HG02678 (cell line): Measurements from ENCODE around the gene DLL4.
"Not testable (repeated sequence)": the region's sequence is repeated elsewhere in the genome, so short reads cannot be mapped to it uniquely, and the experiment has no call there.

Experiments used
- ATAC-seq: cut with Tn5 transposase; IDR thresholded peaks from one replicate; pipeline ENCODE4 v1.9.1; 2021; ENCODE audit warnings: mild to moderate bottlenecking, moderate library complexity; ENCODE audit not compliant: unreplicated experiment

The DLL4 gene

DNA sequence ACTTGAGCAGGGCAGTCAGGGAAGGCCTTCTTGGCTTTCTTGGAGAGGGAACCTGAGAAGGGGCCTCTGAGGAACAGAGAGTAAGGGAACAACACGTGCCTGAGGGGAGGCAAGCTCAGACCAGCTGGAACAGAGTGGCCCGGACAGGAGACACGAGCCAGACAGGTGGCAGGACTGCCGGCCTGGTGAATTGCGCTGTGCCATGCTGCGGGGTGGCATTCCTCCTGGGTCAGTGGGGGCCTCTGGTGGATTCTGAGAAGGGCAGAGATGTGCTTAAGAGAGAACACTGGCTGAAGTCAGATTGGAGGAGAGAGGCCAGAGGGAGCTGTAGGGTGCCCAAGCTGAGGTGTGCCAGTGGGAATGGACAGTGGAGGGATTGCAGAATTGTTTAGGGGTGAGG, 29.0 kb downstream of the DLL4 start:
- no peak for ATAC-seq

DNA sequence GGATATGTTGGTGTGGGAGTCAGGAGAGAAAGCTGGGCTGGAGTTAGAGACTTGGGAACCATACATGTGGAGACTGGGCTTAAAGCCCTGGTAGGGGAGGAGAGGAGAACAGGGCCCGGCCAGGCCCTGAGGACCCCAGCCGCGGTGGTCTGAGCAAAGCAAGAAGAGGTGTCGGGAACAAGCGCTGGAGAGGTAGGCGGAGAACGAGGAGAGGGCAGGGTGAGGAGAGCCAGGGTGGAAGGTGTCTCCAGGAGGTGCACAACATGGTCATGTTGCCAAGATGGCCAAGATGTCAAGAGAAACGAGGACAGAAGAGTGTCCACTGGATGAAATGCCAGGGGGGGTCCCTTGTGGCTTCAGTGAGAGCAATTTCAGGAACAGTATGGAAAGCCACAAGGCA, 29.6 kb downstream of the DLL4 start:
- ATAC-seq: no peak

DNA sequence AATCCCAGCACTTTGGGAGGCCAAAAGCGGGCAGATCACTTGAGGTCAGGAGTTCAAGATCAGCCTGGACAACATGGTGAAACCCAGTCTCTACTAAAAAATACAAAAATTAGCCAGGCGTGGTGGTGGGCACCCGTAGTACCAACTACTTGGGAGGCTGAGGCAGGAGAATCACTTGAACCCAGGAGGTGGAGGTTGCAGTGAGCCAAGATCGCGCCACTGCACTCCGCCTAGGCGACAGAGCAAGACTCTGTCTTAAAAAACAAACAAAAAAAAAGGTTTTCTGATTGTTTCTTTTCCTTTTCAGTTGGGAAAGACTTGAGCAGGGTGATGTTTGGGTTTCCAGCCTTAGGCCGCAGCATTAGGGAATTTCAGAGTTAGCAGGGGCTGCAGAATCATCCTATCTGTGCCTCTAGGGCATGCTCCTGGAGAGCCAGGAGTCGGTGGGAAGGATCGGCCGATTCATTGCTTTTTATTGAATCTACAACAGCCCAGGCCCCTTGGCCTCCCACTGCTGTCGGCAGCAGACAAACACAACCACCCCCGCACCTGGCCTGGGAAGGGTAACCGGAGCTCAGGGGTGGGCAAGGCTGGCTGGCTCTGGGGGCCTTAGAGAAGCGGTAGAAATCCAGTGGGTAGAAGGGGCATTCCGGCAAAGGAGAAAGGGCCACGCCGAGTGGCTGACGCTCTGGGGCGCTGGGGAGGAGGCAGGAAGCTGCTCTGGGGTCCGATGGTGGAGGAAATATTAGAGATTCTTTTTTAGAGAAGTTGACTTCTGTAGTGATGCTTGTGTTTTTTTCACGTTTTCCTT, 30.4 kb downstream of the DLL4 start:
- ATAC-seq: no peak

DNA sequence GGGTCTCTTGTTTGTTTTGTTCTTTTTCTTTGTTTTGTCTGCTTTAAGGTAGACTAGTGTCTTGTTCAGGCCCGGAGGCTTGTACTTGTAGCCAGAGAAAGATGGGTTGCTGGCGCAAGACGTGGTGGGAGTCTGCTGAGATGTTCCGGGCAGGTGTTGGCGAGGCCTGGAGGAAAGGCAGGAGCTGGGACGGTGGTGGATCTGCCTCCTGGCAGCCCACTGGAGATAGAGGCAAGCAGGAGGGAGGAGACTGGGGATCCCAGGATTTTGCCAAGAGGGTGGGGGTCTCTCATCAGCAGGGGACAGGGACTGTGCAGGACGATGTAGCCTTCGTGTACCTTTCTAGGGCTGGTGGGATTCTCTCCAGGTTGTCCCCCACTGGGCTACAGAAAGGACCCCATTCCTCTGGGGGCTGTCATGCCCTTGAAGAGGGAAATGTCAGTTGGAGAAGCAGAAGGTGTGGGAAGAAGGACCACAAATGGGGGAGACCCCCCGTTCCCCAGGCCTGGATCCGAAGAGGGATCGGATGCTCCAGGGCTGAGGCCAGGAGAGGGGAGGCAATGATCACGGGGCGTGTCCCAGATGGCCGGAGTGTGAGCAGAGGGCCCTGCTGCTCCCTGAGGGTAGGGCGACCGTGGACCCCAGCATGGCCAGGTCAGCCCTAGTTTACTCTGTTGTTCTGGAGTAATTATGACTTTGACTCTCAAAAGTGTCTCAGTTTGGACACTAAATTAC, 31.2 kb downstream of the DLL4 start:
- ATAC-seq: no peak

DNA sequence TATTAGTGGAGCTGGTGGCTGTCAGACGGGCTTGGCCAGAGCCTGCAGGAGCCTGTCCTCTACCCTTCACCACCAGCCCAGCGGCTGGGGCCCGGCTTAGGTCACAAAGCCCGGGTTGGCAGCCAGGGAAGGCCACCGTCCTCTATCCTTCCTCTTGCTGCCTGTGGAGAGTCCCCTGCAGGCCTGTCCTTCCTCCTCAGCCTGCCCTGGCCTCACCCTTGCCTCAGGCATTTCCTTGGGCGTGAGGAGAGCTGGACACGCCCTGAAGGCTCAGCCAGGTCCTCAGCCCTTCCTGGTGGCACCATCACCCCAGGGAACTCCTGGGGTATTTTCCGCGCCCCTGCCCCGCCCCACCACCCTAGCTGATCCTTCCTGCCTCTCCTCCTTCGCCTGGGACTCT, 31.8 kb downstream of the DLL4 start:
- ATAC-seq: no peak

DNA sequence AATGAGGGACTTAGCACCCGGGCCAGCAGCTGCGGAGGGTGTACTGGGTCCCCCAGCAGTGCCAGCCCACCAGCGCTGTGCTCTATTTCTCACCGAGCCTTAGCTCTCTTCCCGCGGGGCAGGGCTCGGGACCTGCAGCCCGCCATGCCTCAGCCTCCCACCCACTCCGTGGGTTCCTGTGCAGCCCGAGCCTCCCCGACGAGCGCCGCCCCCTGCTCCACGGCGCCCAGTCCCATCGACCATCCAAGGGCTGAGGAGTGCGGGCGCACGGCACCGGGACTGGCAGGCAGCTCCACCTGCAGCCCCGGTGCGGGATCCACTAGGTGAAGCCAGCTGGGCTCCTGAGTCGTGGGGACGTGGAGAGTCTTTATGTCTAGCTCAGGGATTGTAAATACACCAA, 32.6 kb downstream of the DLL4 start:
- ATAC-seq: not testable (repeated sequence)

DNA sequence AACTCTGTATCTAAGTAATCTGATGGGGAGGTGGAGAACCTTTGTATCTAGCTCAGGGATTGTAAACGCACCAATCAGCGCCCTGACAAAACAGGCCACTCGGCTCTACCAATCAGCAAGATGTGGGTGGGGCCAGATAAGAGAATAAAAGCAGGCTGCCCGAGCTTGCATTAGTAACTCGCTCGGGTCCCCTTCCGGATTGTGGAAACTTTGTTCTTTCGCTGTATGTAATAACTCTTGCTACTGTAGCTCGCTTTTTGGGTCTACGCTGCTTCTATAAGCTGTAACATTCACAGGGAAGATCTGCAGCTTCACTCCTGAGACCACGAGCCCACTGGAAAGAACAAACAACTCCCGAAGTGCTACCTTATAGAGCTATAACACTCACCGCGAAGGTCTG, 33.2 kb downstream of the DLL4 start:
- ATAC-seq: not testable (repeated sequence)

DNA sequence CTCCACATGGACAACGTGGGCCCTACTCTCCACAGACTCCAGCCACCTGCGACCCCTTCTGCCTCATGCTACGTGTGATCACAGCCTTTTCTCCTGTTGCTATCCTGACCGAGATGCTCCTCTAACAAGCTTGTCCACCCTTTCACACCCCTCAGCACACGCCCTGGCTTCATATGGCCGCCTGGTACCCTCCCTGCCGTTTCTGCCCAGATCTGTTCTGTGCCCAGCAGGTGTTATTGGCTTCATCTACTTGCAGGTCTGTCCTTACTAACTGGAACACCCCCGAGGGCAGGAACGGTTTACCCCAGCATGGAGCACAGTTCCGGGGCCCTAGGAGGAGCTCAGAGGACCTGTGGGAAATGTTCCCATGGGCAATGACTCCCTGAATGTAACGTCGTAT, 34.1 kb downstream of the DLL4 start:
- ATAC-seq: no peak

DNA sequence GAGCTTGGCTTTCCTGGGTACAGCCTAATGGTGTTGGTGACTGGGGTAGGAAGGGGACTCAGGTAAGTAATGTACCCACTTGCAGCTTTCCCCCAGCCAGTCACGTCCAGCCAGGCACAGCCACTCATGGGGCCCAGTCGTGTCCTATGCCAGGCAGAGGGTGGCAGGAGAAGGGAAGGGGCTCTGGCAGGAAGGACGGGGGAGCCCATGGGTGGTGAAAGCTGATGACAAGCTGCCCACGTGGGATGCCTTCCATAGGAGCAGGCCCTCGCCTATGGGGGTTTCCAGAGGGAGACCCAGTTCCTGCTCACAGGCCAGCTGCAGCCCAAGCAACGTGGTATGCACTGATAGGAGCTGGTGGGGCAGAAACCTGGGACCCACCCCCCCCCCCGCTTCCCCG, 34.9 kb downstream of the DLL4 start:
- ATAC-seq: no peak

DNA sequence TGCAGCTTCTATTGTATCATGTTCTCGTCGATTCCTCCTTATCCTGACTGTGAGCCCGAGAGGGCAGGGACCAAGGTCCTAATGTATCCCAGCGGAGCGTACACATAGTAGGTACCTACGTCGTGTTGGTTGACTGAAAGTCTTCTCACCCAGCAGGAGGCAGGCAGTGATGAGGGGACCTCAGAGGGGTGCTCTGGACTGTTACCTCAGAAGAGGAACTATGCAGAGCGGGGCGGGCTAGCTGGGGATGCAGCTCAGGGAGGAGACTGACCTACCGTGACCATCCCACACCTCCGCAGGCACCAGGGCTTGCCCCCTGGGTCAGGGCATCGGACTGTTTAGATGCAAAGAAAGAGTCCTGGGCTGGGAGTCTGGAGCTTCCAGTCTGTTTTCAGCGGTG, 35.5 kb downstream of the DLL4 start:
- no peak for ATAC-seq

DNA sequence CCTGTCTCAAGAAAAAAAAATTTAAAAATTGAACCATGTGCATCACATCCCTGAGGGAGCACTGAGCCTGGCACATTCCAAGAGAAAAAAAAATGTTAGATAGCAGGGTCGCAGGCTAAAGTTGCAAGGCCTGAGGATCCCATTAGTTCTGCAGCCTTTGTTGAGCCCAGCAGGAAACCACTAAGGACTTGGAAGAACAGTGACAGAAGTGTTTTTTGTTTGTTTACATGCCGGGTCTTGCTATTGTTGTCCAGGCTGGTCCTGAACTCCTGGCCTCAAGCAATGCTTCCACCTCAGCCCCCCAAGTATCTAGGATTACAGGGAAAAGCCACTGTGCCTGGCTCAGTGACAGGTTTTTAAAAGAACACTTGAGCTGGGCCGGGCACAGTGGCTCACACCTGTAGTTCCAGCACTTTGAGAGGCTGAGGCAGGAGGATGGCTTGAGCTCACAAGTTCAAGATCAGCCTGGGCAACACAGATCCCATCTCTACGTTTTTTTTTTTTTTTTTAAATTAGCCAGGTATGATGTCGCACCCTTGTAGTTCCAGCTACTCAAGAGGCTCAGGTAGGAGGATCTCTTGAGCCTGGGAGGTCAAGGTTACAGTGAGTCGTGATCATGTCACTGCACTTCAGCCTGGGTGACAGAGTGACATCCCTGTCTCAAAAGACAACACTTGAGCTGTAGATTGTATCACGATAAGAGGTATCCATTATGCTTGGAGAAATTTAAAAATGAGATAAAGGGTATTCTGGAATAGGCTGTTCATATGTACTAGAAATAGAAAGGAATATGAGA, 39.3 kb downstream of the DLL4 start:
- ATAC-seq: no peak

DNA sequence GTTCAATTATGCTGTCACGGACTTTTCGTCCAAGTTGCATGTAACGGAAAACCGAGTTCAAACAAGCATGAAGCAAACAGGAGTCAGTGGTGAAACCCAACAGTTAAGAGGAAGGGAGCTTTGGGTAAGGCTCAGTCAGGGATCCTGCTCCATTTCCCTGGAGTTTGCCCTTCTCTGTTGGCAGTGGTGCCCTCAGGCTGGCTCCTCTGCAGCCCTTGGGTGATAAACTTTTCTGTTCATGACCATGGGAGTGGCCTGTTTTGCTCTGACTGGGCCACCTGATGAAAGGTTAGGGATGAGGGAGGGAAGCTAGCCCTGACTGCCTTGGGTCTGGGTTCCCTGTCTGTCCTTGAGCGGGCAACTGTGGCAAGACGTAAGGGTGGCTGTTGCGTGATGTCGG, 40.2 kb downstream of the DLL4 start:
- ATAC-seq: no peak

DNA sequence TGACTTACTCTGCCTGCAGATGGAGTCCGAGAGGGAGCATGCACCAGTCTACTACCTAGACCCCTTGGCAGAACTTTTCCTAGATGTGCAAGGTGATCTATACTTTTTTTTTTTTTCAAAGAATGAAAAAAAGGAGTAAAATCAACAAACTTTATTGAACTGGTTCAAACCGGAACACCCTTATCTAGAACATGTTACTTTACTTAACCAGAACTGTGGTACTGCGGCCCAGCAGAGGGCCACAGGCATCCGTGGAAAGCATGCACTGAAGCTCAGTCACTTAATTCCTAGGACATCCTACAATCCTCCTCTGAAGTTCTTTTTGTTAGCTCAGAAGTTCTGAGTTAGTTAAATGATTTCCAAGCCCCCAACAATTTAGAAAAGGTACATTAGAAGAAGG, 45.7 kb downstream of the DLL4 start:
- ATAC-seq: no peak

DNA sequence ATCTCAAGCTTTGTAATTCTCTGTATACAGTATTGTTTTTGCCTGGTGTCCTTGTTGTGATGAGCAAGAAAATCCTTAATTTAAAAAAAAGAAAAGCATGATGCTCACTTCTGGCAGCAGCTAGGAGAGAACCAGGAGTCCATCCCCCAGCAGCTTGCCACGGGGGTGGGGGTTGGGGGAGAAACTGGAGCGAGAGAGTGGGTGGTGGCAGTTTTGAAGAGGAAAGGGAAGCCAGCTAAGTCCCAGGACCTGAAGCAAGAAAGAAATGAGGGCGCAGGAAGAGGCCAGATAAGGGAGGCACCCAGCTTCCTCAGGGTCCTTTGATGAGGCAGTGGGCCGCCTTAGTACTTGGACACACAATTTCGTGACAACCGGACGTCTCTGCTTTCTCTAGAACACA, 47.7 kb downstream of the DLL4 start:
- no peak for ATAC-seq

DNA sequence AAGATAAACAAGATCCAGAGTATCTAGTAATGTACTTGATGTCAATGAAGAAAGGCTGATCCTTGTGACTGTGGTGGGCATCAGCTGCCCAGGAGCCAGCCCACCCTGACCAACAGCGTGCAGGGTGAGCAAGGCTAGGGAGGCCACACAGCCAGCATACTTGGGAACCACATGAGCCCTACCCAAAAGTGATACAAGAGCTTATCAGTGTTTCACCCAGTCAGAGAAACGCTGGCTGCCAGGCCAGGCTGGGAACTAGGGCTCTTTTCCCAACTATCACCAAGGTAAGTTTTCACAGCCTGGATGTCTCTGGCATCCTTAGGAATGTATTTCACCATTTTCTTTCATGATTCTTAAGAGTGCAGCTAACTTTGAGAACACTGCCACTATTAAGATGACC, 49.0 kb downstream of the DLL4 start:
- no peak for ATAC-seq

DNA sequence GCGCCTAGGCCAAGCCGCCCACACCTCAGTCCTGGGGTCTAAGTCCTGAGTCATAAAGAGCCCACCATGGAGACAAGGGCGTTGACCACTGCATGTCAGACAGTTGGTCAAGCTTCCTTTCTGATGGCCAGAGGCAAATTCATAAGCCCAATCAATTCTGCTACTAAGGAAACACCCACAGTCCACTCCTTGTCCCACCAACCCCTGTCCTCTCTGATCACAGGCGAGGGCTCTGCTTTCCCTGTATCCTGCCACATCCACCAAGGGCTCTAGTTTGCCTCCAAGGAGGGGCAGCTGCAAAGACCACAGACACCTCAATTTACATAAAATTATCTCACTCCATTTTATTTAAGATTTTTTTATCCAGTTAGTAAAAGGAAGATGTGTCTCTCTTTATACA, 49.4 kb downstream of the DLL4 start:
- ATAC-seq: no peak

DNA sequence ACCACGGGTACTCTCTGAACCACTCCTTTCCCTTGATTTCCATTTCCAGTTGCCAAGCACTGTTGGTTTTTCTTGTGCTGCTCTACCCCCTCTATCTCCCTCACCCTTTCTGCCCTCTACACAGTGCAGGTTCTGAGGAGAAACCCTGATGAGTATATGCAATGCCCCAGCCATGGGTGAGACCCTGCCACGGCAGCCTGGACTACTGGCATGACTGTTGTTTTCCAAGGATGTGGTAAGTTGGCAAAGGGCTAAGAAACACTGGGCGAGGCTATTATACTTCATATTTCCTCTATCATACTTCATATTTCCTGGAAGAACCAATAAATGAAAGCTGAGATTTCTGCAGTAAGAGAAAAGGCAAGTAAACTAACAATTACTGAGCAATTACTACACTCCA, 52.0 kb downstream of the DLL4 start:
- ATAC-seq: no peak

DNA sequence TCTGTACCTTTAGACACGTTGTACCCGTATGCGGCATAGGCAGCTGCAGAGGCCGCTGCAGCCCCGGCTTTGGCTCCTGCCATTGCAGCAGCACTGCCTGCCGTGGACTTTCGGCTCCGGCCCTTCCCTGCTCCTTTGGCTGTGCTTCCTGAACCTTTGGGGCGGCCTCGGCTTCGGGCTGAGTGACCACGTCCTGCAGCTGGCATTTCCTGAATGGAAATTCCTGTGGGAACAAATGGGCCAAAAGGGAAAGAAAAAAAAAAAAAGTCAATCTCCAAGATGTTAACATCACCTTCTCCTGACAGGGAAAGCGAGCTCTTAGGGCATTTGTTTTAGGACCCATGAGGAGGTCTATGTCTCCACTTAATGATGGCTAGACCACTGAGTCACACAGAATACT, 53.7 kb downstream of the DLL4 start:
- no peak for ATAC-seq

DNA sequence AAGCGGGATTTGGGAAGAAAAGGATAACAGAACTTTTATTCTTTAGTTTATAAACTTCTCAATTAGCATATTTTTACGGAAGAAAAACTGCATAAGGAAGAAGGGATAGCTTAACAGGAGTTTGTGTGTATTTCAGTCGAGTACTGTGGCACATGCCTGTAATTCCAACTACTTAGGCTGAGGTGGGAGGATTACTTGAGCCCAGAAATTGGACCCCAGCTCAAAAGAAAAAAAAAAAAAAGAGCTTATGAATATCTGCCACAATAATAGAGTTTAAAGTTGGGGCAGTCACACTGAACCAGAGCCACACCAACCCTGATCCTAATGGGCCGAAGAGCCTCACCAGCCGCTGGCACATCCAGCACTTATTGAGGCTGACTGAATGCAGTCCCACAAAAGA, 55.3 kb downstream of the DLL4 start:
- ATAC-seq: no peak

DNA sequence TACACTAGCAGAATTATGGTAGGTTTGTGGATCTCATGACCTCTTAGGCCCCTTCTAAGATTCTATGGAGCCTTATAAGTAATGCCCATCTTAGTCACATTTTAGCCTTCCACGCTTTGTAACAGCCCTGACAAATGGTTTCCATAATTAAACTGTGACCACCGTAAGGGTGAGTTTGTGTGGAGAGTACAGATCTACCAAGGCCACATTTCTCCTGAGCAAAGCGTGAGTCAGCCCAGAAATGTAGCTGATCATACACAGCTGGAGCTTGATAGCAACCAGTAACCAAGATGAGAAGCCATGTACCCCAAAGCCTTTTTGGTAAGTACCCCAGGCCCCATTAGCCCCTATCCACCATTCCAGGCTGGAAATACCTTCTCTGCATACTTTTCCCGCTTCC, 55.8 kb downstream of the DLL4 start:
- no peak for ATAC-seq

DNA sequence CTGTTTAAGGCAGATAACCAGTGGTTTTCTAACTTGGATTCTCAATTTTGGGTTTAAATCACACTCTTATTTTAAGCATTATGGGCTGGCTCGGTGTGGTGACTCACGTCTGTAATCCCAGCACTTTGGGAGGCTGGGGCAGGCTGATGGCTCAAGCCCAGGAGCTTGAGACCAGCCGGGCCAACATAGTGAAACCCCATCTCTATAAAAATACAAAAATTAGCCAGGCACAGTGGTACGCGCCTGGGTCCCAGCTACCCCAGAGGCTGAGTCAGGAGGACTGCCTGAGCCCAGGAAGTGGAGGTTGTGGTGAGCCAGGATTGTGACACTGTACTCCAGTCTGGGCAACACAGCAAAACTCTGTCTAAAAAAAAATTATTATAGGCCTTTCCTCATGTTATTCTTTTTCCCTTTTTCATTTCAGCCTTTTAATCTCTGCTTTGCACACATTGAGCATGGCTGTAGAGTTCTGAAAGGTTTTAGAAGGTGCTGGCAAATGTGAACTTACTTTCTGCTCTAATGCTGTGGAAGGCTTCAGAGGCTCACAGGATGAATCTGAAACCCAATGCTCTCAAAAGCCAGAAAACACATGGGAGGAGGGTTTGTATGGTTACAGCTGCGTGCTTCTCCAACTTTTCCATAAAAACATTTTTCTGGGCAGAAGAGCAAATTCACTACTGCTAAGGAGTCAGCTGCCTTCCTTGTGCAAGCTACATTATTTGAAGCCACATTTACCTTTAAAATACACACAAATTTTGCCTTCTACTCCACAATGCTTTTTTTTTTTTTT, 56.6 kb downstream of the DLL4 start:
- no peak for ATAC-seq
